Neural cell (in vitro differentiated cells): ENCODE measurements around the gene DYNLT5. TPM values are rescaled to one million over a fixed set of nuclear protein-coding genes. Genes with fewer than 3 reads are reported as not detected.

Experiments used
- H2AFZ ChIP-seq: fragments of 200-600, 300-800 bp; sonication (generic), shearing (Covaris generic); 2 replicates; pipeline ENCODE4 v1.6.0; 2014; ENCODE audit warnings: low read depth, mild to moderate bottlenecking, antibody characterized with exemption, low read length, moderate library complexity
- H3F3A ChIP-seq: fragments of 200-600 bp; shearing (Covaris generic); 2 replicates; pipeline ENCODE4 v1.6.1; 2016; ENCODE audit warnings: mild to moderate bottlenecking, moderate library complexity, mixed read lengths, antibody characterized with exemption, low read length; ENCODE audit not compliant: insufficient read depth, poor library complexity, severe bottlenecking
- H3K27ac ChIP-seq: fragments of 200-600, 300-800 bp; sonication (generic), shearing (Covaris generic); 2 replicates; pipeline ENCODE4 v1.5.1; 2014; ENCODE audit warnings: mild to moderate bottlenecking, low read length, moderate library complexity
- H3K27me3 ChIP-seq: fragments of 300-800, 200-600 bp; sonication (generic), shearing (Covaris generic); 2 replicates; pipeline ENCODE4 v1.6.0; 2014; ENCODE audit warnings: mild to moderate bottlenecking, low read depth, low read length, moderate library complexity; ENCODE audit not compliant: insufficient read depth
- H3K36me3 ChIP-seq: fragments of 300-800, 200-600 bp; sonication (generic), shearing (Covaris generic); 2 replicates; pipeline ENCODE4 v1.5.1; 2014; ENCODE audit warnings: mild to moderate bottlenecking, antibody characterized with exemption, low read length, moderate library complexity; ENCODE audit not compliant: insufficient read depth
- H3K4me2 ChIP-seq: fragments of 300-800, 200-600 bp; sonication (generic), shearing (Covaris generic); 2 replicates; pipeline ENCODE4 v1.6.0; 2014; ENCODE audit warnings: mild to moderate bottlenecking, low read length
- H3K4me3 ChIP-seq: fragments of 300-800, 200-600 bp; sonication (generic), shearing (Covaris generic); 2 replicates; pipeline ENCODE4 v1.5.1; 2014; ENCODE audit warnings: mild to moderate bottlenecking, low read length, moderate library complexity
- H3K79me2 ChIP-seq: fragments of 200-600 bp; shearing (Covaris generic); replicated peaks from 2 replicates; pipeline ENCODE4 v1.6.0; 2014; ENCODE audit warnings: mild to moderate bottlenecking, low read length, moderate library complexity; ENCODE audit not compliant: insufficient read depth
- H3K9ac ChIP-seq: fragments of 300-800, 200-600 bp; sonication (generic), shearing (Covaris generic); 2 replicates; pipeline ENCODE4 v1.6.1; 2016; ENCODE audit warnings: mild to moderate bottlenecking, low read length, mixed read lengths
- H3K9me2 ChIP-seq: fragments of 200-600 bp; shearing (Covaris generic); 2 replicates; pipeline ENCODE4 v1.6.1; 2016; ENCODE audit warnings: mild to moderate bottlenecking, low read length, mixed read lengths; ENCODE audit not compliant: insufficient read depth
- H3K9me3 ChIP-seq: fragments of 200-600, 300-800 bp; sonication (generic), shearing (Covaris generic); 2 replicates; pipeline ENCODE4 v1.6.1; 2016; ENCODE audit warnings: mild to moderate bottlenecking, mixed run types, low read length, moderate library complexity, mixed read lengths
- H4K20me1 ChIP-seq: fragments of 200-600 bp; shearing (Covaris generic); 2 replicates; pipeline ENCODE4 v1.6.1; 2016; ENCODE audit warnings: mild to moderate bottlenecking, mixed run types; ENCODE audit not compliant: insufficient read depth
- CTCF ChIP-seq: fragments of 450-650 bp; IDR thresholded peaks from 2 replicates; pipeline ENCODE4 v1.5.1; 2014; ENCODE audit warnings: antibody characterized with exemption, mild to moderate bottlenecking, moderate library complexity; ENCODE audit not compliant: poor library complexity, severe bottlenecking
- EP300 ChIP-seq: fragments of 450-650 bp; conservative IDR thresholded peaks from 2 replicates; pipeline ENCODE4 v1.6.1; 2014; ENCODE audit warnings: antibody characterized with exemption, mild to moderate bottlenecking, moderate library complexity; ENCODE audit not compliant: poor library complexity, severe bottlenecking
- EZH2 ChIP-seq: fragments of 200-600, 300-800 bp; shearing (Covaris generic), sonication (generic); IDR thresholded peaks from 2 replicates; pipeline ENCODE4 v1.6.1; 2014; ENCODE audit warnings: antibody characterized with exemption, low read length, borderline replicate concordance, mild to moderate bottlenecking; ENCODE audit not compliant: insufficient read depth, poor library complexity, severe bottlenecking
- MXI1 ChIP-seq: fragments of 450-650 bp; conservative IDR thresholded peaks from 2 replicates; pipeline ENCODE4 v1.6.1; 2014; ENCODE audit warnings: antibody characterized with exemption, mild to moderate bottlenecking; ENCODE audit not compliant: poor library complexity, severe bottlenecking
- POLR2AphosphoS5 ChIP-seq: IDR thresholded peaks from 2 replicates; pipeline ENCODE4 v1.6.1; 2012
- RAD21 ChIP-seq: fragments of 450-650 bp; conservative IDR thresholded peaks from 2 replicates; pipeline ENCODE4 v1.6.1; 2014; ENCODE audit warnings: antibody characterized with exemption, mild to moderate bottlenecking, moderate library complexity
- REST ChIP-seq: IDR thresholded peaks from 2 replicates; pipeline ENCODE4 v1.6.1; 2012; ENCODE audit warnings: borderline replicate concordance
- SMC3 ChIP-seq: fragments of 450-650 bp; conservative IDR thresholded peaks from 2 replicates; pipeline ENCODE4 v1.6.1; 2014; ENCODE audit warnings: antibody characterized with exemption, mild to moderate bottlenecking, moderate library complexity; ENCODE audit not compliant: poor library complexity
- TAF1 ChIP-seq: IDR thresholded peaks from 2 replicates; pipeline ENCODE4 v1.6.1; 2012; ENCODE audit warnings: low read depth
- polyA plus RNA-seq: library from polyadenylated mRNA; depleted of rRNA; stranded (reverse); fragments of >200 nt; gene quantifications from 2 replicates; pipeline ENCODE4 v1.2.3, GENCODE V29; 2014

DYNLT5 gene
- polyA plus RNA-seq, 1 donor from 2014 or later, result not detected

DNA sequence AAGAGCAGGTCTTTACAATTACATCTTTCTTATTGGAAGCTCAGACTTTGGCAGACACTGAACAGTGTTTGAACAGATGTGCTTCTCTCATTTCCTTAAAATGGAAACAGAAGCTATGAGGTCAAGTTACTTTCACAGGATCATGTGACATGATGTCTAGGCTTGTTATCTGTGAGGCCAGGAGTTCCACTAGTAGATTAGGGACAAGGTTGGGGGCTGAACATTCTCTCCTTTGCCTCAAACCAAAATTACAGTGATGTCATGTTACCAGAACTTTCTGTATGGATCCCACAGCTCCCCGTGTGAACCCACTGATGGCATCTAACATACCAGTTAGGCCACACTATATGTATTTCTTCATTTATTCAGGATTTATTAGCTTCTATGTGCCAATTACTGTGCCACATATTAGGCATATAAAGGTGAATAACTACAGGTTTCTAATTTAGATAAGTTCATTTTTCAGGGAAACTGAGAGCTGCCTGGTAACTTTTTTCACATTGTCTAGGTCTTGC lies 6.0 kb downstream of the DYNLT5 start:
- H3K4me2 ChIP-seq, result no peak overlapping the region
- H4K20me1 ChIP-seq, result no peaks in the 10 kb centered on the region
- no peak overlapping the region for H2AFZ ChIP-seq
- no peak overlapping the region for H3K27ac ChIP-seq
- H3K27me3 ChIP-seq, result peaks cover 1% of the 10 kb centered on the region
- no peak overlapping the region for H3K9ac ChIP-seq
- H3K79me2 ChIP-seq, result no peaks in the 10 kb centered on the region
- peaks cover 3% of the 10 kb centered on the region for H3K9me3 ChIP-seq
- H3F3A ChIP-seq, result no peaks in the 10 kb centered on the region
- no peaks in the 10 kb centered on the region for H3K36me3 ChIP-seq
- H3K4me3 ChIP-seq, result no peak overlapping the region
- no peaks in the 10 kb centered on the region for H3K9me2 ChIP-seq
- no peak for TF ChIP-seq EP300
- TF ChIP-seq RAD21, result no peak
- no peak for TF ChIP-seq POLR2AphosphoS5
- no peak for TF ChIP-seq EZH2
- no peak for TF ChIP-seq TAF1
- no peak for TF ChIP-seq MXI1
- no peak for TF ChIP-seq REST
- no peak for TF ChIP-seq CTCF
- no peak for TF ChIP-seq SMC3

DNA sequence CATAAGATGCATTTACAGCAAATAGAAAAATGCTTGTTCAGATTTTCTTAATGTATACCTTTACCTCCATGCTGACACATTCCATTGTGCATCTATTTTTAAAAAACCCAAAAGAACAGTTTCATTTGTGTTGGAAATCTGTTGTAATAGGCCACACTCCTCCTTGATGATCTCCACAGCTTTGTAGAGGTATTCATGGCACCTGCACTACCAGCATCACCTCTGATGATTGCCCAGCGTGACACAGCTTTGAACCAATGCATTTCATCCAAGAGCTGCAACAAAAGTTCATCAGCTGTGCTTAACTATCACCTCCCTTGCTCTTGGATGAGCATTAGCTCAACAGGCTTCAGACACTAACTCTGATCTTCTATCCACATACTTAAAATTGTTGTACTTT lies 8.2 kb downstream of the DYNLT5 start:
- Histone ChIP-seq H3K4me2 (no peak overlapping the region), H3K27me3 (no peaks in the 10 kb centered on the region), H3K4me3 (no peak overlapping the region), H3K9me3 (peaks cover 4% of the 10 kb centered on the region), H2AFZ (no peak overlapping the region), H3K9ac (no peak overlapping the region), H3F3A (no peaks in the 10 kb centered on the region), H3K36me3 (no peaks in the 10 kb centered on the region), H3K9me2 (no peaks in the 10 kb centered on the region), H3K79me2 (no peaks in the 10 kb centered on the region), H3K27ac (no peak overlapping the region), H4K20me1 (no peaks in the 10 kb centered on the region)
- TF ChIP-seq CTCF (no peak), EZH2 (no peak), RAD21 (no peak), TAF1 (no peak), MXI1 (no peak), POLR2AphosphoS5 (no peak), SMC3 (no peak), REST (no peak), EP300 (no peak)
